ENCODE measurements around the gene BDKRB2. TPM values are rescaled to one million over a fixed set of nuclear protein-coding genes. Genes with fewer than 3 reads are reported as not detected.

The BDKRB2 gene
- total and polyA plus RNA-seq, 9 donors: 0.40 to 3.3 (median 1.9) TPM

DNA sequence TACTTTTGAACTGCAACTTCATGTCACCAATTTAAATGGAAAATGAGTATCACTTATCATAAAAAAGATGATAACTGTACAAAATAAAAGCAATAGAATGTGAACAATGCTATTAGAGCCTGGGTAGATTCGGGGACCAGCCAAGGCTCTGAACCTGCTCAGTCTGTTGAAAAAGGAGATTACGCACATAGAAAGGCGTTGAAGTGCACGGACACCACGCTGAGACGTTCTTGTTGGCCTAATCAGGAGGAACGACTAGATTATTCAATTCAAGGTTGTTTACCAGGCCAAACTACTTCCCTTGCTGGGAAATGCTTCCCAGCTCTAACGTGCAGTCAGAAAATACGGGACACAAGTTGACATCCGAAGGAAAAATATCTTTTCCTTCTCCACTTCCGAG is 27.9 kb downstream of the BDKRB2 start:
- Histone ChIP-seq H3K36me3 (no peaks in the 10 kb centered on the region), H3K4me1 (ENCODE audit: insufficient read depth) (no peaks in the 10 kb centered on the region), H3K27me3 (no peaks in the 10 kb centered on the region), H3K4me3 (no peak overlapping the region), H3K9me3 (no peaks in the 10 kb centered on the region), H3K27ac (no peak overlapping the region)
- WGBS, 3 donors: 66 to 76% (median 67%) methylated on average over 11 of the region's 11 CpGs
- intact Hi-C loops (cut with DNase I): no loop called here
- DNase-seq: no peak
- TF ChIP-seq POLR2A (IDR thresholded peaks at IDR 0.05) (no peak), EP300 (IDR thresholded peaks at IDR 0.05) (no peak), CTCF (IDR thresholded peaks at IDR 0.05) (no peak)

DNA sequence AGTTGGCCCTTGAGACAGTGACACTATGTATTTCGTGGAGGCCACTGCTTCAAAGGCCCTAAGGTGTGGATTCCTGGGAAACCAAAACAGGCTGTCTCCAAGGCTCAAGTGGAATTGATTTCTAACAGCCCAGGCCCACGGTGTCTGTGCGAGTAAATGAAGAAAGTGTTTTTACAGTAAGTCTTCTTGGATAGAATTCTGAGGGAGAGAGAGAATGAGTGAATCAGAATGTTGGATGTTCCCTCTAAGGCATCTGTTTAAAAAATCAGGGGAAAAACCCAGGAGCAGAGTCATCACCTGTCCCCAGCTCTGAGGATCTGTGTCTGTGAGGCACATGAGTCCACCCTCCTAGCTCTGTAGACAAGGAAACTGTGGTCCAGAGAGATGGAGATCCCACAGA is 29.0 kb downstream of the BDKRB2 start:
- H3K36me3 ChIP-seq: no peaks in the 10 kb centered on the region
- H3K27me3 ChIP-seq: no peaks in the 10 kb centered on the region
- DNase-seq: no peak
- H3K9me3 ChIP-seq: no peaks in the 10 kb centered on the region
- H3K27ac ChIP-seq: no peak overlapping the region
- intact Hi-C loops (cut with DNase I): no loop called here
- H3K4me3 ChIP-seq: no peak overlapping the region
- 68 to 75% (median 69%) methylated on average over 3 of the region's 3 CpGs for WGBS, 3 donors
- H3K4me1 ChIP-seq (ENCODE audit: insufficient read depth): no peaks in the 10 kb centered on the region
- TF ChIP-seq EP300 (IDR thresholded peaks at IDR 0.05) (no peak), CTCF (IDR thresholded peaks at IDR 0.05) (no peak), POLR2A (IDR thresholded peaks at IDR 0.05) (no peak)

DNA sequence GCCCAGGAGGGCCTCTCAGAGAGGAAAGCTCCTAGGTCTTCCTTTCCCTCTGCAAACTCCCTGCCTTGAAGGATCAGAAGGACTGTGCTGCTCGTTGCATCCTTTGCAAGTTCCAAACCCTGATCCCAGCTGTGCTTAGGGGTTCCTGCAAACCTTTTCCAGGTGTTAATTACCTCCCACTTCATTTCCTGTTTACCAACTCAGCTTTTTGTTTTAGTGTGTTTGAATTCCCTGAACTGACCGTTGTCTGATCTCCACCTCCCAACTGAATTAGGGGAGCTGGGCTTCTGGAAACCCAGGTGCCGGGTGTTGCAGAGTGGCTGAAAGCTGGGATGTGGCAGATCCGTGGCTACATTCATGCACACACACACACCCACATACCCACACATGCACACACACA is 30.8 kb downstream of the BDKRB2 start:
- Histone ChIP-seq H3K9me3 (no peaks in the 10 kb centered on the region), H3K27me3 (no peaks in the 10 kb centered on the region), H3K36me3 (no peaks in the 10 kb centered on the region), H3K4me3 (no peak overlapping the region), H3K4me1 (ENCODE audit: insufficient read depth) (no peaks in the 10 kb centered on the region), H3K27ac (no peak overlapping the region)
- whole genome bisulfite sequencing, 3 donors: 52 to 61% (median 53%) methylated on average over 4 of the region's 4 CpGs
- intact Hi-C loops (cut with DNase I): no loop called here
- no peak for DNase-seq
- TF ChIP-seq POLR2A (IDR thresholded peaks at IDR 0.05) (no peak), CTCF (IDR thresholded peaks at IDR 0.05) (no peak), EP300 (IDR thresholded peaks at IDR 0.05) (no peak)

DNA sequence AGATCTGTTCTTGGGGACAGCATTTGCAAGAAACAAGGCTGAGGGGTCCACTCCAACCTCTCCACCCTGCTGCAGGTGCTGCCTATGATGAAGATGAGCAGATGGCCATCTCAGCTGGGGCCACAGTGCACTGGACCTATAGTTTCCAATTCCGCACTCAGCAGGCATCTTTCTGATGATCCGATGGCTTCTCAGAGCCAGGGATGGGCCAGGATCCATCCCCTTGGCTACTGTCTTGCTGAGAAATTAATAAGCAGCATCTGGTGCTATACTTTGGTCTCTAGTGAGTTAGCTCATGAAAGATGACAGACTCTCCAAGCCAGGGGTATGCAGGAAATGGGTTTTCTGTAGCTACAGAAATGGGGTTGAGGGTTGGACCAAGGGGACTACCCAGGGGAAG is 33.0 kb downstream of the BDKRB2 start:
- no peak for DNase-seq
- no peaks in the 10 kb centered on the region for H3K4me1 ChIP-seq (ENCODE audit: insufficient read depth)
- H3K27ac ChIP-seq: no peak overlapping the region
- TF ChIP-seq CTCF (IDR thresholded peaks at IDR 0.05): no peak
- no peak for TF ChIP-seq EP300 (IDR thresholded peaks at IDR 0.05)
- no peak for TF ChIP-seq POLR2A (IDR thresholded peaks at IDR 0.05)
- H3K9me3 ChIP-seq: no peaks in the 10 kb centered on the region
- intact Hi-C loops (cut with DNase I): no loop called here
- no peaks in the 10 kb centered on the region for H3K36me3 ChIP-seq
- no peaks in the 10 kb centered on the region for H3K27me3 ChIP-seq
- H3K4me3 ChIP-seq: no peak overlapping the region
- 90 to 100% (median 93%) methylated on average over 2 of the region's 2 CpGs for WGBS, 3 donors

Data from ovary (tissue), 9 donors.